Activated CD4-positive, alpha-beta T cell treated with anti-CD3 and anti-CD28 coated beads, Interleukin-2, amount 50 U/mL, for 4 hours (primary cell): ENCODE results near the gene C4A.
"Not testable (repeated sequence)": the region's sequence is repeated elsewhere in the genome, so short reads cannot be mapped to it uniquely, and the experiment has no call there.

Source experiments
- DNase-seq, 2 experiments: peaks; one replicate each; pipeline ENCODE4 v3.0.0-alpha.2; 2020

Gene C4A

GRCh38 chr6:31981744-31982143 lies at the start of gene C4A:
C4A (plus strand) TSS chr6:31982057; CDS start chr6:31982108, 51 bp downstream.
- not testable (repeated sequence) for DNase-seq

GRCh38 chr6:31932137-31932536 lies 49.7 kb upstream of the C4A start:
- DNase-seq: not testable (repeated sequence)

- no peak for DNase-seq
Measured at GRCh38 chr6:31933537-31933936, 48.3 kb upstream of the C4A start.

GRCh38 chr6:31935021-31935420 lies 46.8 kb upstream of the C4A start:
- DNase-seq: no peak

GRCh38 chr6:31935823-31936222 lies 46.0 kb upstream of the C4A start:
- DNase-seq: no peak

GRCh38 chr6:31940256-31940664 lies 41.6 kb upstream of the C4A start:
- no peak for DNase-seq

- no peak for DNase-seq
Measured at GRCh38 chr6:31943742-31944141, 38.1 kb upstream of the C4A start.

GRCh38 chr6:31945154-31945506 lies 36.7 kb upstream of the C4A start:
- no peak for DNase-seq

GRCh38 chr6:31945507-31946369 lies 36.1 kb upstream of the C4A start, which contains the start of gene CFB:
CFB (plus strand) TSS chr6:31946095; CDS start chr6:31946222, 127 bp downstream.
- DNase-seq: no peak

GRCh38 chr6:31946370-31946885 lies 35.4 kb upstream of the C4A start:
- DNase-seq: no peak

- DNase-seq: no peak
Measured at GRCh38 chr6:31947070-31947675, 34.7 kb upstream of the C4A start.

GRCh38 chr6:31947864-31948263 lies 34.0 kb upstream of the C4A start:
- DNase-seq: no peak

- no peak for DNase-seq
Measured at GRCh38 chr6:31948306-31948705, 33.6 kb upstream of the C4A start.

- DNase-seq: no peak
Measured at GRCh38 chr6:31948753-31949413, 33.0 kb upstream of the C4A start.

- DNase-seq: no peak
Measured at GRCh38 chr6:31949926-31950548, 31.8 kb upstream of the C4A start.

- DNase-seq: no peak
Measured at GRCh38 chr6:31952140-31952805, 29.6 kb upstream of the C4A start.

GRCh38 chr6:31952890-31953289 lies 29.0 kb upstream of the C4A start:
- no peak for DNase-seq

- DNase-seq: no peak
Measured at GRCh38 chr6:31954511-31954910, 27.3 kb upstream of the C4A start.

- no peak for DNase-seq
Measured at GRCh38 chr6:31956796-31957195, 25.1 kb upstream of the C4A start.

GRCh38 chr6:31958412-31958740 lies 23.5 kb upstream of the C4A start:
- no peak for DNase-seq

- peak; percentile 97 for DNase-seq
Measured at GRCh38 chr6:31958741-31959739, 22.8 kb upstream of the C4A start, which contains the start of the genes NELFE and SKIC2. NELFE (minus strand) TSS chr6:31958971; CDS start chr6:31958446, 525 bp downstream. SKIC2 (plus strand) TSS chr6:31959175; CDS start chr6:31959193, 18 bp downstream.
